SU-DHL-6 (cell line): Measurements from ENCODE around the gene ACBD4.

Experiments used
- H2AFZ ChIP-seq: fragments of 200-600 bp; sonication (generic); 2 replicates; pipeline ENCODE4 v1.6.1; 2014; ENCODE audit warnings: low read depth, mild to moderate bottlenecking, moderate library complexity, mixed read lengths, antibody characterized with exemption, low read length; ENCODE audit not compliant: severe bottlenecking
- H3F3A ChIP-seq: fragments of 200-600 bp; shearing (Covaris generic); 2 replicates; pipeline ENCODE4 v1.6.0; 2016; ENCODE audit warnings: antibody characterized with exemption, mild to moderate bottlenecking; ENCODE audit not compliant: insufficient read depth
- H3K27ac ChIP-seq: fragments of 200-600 bp; sonication (generic); 2 replicates; pipeline ENCODE4 v1.5.1; 2016; ENCODE audit warnings: low read depth, mild to moderate bottlenecking, low read length, moderate library complexity, mixed read lengths
- H3K27me3 ChIP-seq: fragments of 200-600 bp; sonication (generic), shearing (Covaris generic); 2 replicates; pipeline ENCODE4 v1.6.0; 2014; ENCODE audit warnings: mild to moderate bottlenecking, low read length
- H3K36me3 ChIP-seq: fragments of 200-600 bp; sonication (generic); 2 replicates; pipeline ENCODE4 v1.6.1; 2014; ENCODE audit warnings: mild to moderate bottlenecking, low read length, mixed read lengths
- H3K4me2 ChIP-seq: fragments of 300-600, 200-600 bp; shearing (Covaris generic), sonication (generic); 2 replicates; pipeline ENCODE4 v1.6.0; 2014; ENCODE audit warnings: low read length, low read depth, mild to moderate bottlenecking; ENCODE audit not compliant: poor library complexity, severe bottlenecking
- H3K4me3 ChIP-seq: fragments of 200-600 bp; sonication (generic); 2 replicates; pipeline ENCODE4 v1.5.1; 2014; ENCODE audit warnings: antibody characterized with exemption, low read length, mild to moderate bottlenecking, mixed read lengths; ENCODE audit not compliant: insufficient read depth, poor library complexity, severe bottlenecking
- H3K79me2 ChIP-seq: fragments of 200-600 bp; sonication (generic); 2 replicates; pipeline ENCODE4 v1.6.1; 2014; ENCODE audit warnings: mild to moderate bottlenecking, low read length, moderate library complexity; ENCODE audit not compliant: insufficient read depth
- H3K9ac ChIP-seq: fragments of 200-600 bp; sonication (generic); 2 replicates; pipeline ENCODE4 v1.7.0; 2014; ENCODE audit warnings: mild to moderate bottlenecking, low read length
- H3K9me2 ChIP-seq: fragments of 200-600 bp; sonication (generic); replicated peaks from 2 replicates; pipeline ENCODE4 v1.6.1; 2014; ENCODE audit warnings: low read length; ENCODE audit not compliant: insufficient read depth
- H3K9me3 ChIP-seq: fragments of 200-600 bp; sonication (generic); 2 replicates; pipeline ENCODE4 v1.6.1; 2014; ENCODE audit warnings: low read length, mixed read lengths; ENCODE audit not compliant: insufficient read depth
- H4K20me1 ChIP-seq: fragments of 200-600 bp; sonication (generic); 2 replicates; pipeline ENCODE4 v1.6.1; 2014; ENCODE audit warnings: low read depth, mild to moderate bottlenecking, antibody characterized with exemption, low read length, moderate library complexity, mixed read lengths
- CTCF ChIP-seq: fragments of 200-600 bp; sonication (generic); IDR thresholded peaks from one replicate; pipeline ENCODE4 v1.5.1; 2017; ENCODE audit warnings: antibody characterized with exemption, mild to moderate bottlenecking, low read length, moderate library complexity; ENCODE audit not compliant: insufficient read depth, poor library complexity, severe bottlenecking
- EZH2phosphoT487 ChIP-seq: fragments of 200-600 bp; sonication (generic), shearing (Covaris generic); conservative IDR thresholded peaks from 2 replicates; pipeline ENCODE4 v1.6.1; 2018; ENCODE audit warnings: mild to moderate bottlenecking, antibody characterized with exemption, low read length, moderate library complexity, mixed read lengths

Gene ACBD4

GRCh38 chr17:45184144-45184543, 48.7 kb downstream of the ACBD4 start:
- no peak overlapping the region for H3K9ac ChIP-seq

GRCh38 chr17:45186801-45187354, 51.4 kb downstream of the ACBD4 start:
- Histone ChIP-seq H3K36me3 (no peaks in the 10 kb centered on the region), H3F3A (peaks cover 5% of the 10 kb centered on the region; the same call in 1 of the 2 replicates), H3K27ac (no peak overlapping the region), H3K27me3 (no peaks in the 10 kb centered on the region), H3K4me2 (no peak overlapping the region), H3K4me3 (no peak overlapping the region), H3K9ac (no peak overlapping the region), H3K79me2 (no peaks in the 10 kb centered on the region), H4K20me1 (no peaks in the 10 kb centered on the region), H3K9me3 (no peaks in the 10 kb centered on the region), H2AFZ (no peak overlapping the region), H3K9me2 (no peaks in the 10 kb centered on the region)
- no peak for TF ChIP-seq EZH2phosphoT487
- TF ChIP-seq CTCF, result no peak

More at GRCh38 chr17:45184144-45184543, 48.7 kb downstream of the ACBD4 start:
- Histone ChIP-seq H3F3A (no peaks in the 10 kb centered on the region), H3K9me3 (no peaks in the 10 kb centered on the region), H4K20me1 (no peaks in the 10 kb centered on the region), H3K36me3 (no peaks in the 10 kb centered on the region), H3K9me2 (no peaks in the 10 kb centered on the region), H2AFZ (no peak overlapping the region), H3K27me3 (no peaks in the 10 kb centered on the region), H3K4me2 (no peak overlapping the region), H3K4me3 (no peak overlapping the region), H3K79me2 (no peaks in the 10 kb centered on the region), H3K27ac (no peak overlapping the region)
- no peak for TF ChIP-seq EZH2phosphoT487
- no peak for TF ChIP-seq CTCF

- Histone ChIP-seq H3K9me2 (no peaks in the 10 kb centered on the region), H2AFZ (no peak overlapping the region), H3K27ac (no peak overlapping the region), H3K36me3 (no peaks in the 10 kb centered on the region), H3K27me3 (no peaks in the 10 kb centered on the region), H3K9ac (no peak overlapping the region), H3K79me2 (no peaks in the 10 kb centered on the region), H3F3A (peaks cover 5% of the 10 kb centered on the region; the same call in 1 of the 2 replicates), H3K4me2 (no peak overlapping the region), H3K4me3 (no peak overlapping the region), H4K20me1 (no peaks in the 10 kb centered on the region), H3K9me3 (no peaks in the 10 kb centered on the region)
- TF ChIP-seq EZH2phosphoT487 (no peak), CTCF (no peak)
Observed at GRCh38 chr17:45189009-45189408, 53.5 kb downstream of the ACBD4 start.
